AG09309 (cell line): ENCODE measurements around the gene CD9.

Experiments used
- DNase-seq: peaks from one replicate; pipeline ENCODE4 v3.0.0-alpha.2; 2010; ENCODE audit warnings: low read depth
- H3K4me3 ChIP-seq: 2 replicates; pipeline ENCODE4 v1.5.1; 2011; ENCODE audit warnings: mild to moderate bottlenecking, low read depth, low read length, moderate library complexity; ENCODE audit not compliant: control insufficient read depth
- CTCF ChIP-seq: IDR thresholded peaks from 2 replicates; pipeline ENCODE4 v1.5.1; 2011; ENCODE audit warnings: mild to moderate bottlenecking, low read depth, low read length, inconsistent platforms; ENCODE audit not compliant: insufficient read depth, control insufficient read depth; ENCODE audit errors: missing control alignments

Gene CD9

GRCh38 chr12:6222078-6222654 is 22.0 kb downstream of the CD9 start:
- TF ChIP-seq CTCF, result no peak
- no peak overlapping the region for H3K4me3 ChIP-seq
- DNase-seq, result no peak

DNA sequence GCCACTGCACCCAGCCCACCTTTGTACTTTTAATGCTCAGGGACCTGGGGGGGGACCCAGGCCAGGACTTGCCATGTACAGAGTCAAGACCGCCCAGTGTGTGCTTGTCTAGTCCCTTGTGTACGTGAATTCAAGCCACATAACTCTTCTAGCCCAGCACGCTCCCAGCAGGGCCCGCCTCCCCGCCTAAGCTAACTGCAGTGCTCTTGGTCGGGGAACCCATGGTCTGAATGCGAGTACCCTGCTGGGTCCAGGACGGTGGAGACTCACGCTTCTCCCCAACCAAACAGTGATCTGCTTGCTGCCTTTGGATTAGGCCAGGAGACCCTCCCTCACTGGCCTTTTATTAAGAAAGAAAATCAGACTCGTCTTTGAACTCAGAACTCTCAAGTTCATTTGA is 23.3 kb downstream of the CD9 start:
- no peak for TF ChIP-seq CTCF
- no peak for DNase-seq
- H3K4me3 ChIP-seq, result no peak overlapping the region

DNA sequence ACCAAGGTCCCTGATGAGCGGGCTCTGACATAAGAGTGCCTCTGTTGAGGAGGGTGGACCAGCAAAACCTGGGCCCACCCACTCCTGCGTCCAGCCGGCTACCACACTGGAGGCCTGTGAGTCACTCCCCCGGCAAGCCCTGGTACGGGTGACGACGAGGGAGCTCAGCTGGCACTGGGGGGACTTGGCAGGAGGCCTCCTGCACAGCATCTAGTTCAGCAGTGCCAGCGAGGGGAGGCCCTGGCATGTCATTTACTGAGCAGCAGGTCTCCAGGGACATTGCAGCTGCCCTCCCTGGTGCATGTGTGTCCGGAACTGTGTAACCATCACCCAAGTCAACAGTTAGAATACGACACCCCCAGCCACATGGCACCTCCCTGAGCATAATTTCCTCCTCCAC is 24.4 kb downstream of the CD9 start:
- H3K4me3 ChIP-seq, result no peak overlapping the region
- DNase-seq, result no peak
- TF ChIP-seq CTCF, result no peak

- no peak overlapping the region for H3K4me3 ChIP-seq
- DNase-seq, result no peak
- no peak for TF ChIP-seq CTCF
Measured at GRCh38 chr12:6225630-6226001, 25.4 kb downstream of the CD9 start.

DNA sequence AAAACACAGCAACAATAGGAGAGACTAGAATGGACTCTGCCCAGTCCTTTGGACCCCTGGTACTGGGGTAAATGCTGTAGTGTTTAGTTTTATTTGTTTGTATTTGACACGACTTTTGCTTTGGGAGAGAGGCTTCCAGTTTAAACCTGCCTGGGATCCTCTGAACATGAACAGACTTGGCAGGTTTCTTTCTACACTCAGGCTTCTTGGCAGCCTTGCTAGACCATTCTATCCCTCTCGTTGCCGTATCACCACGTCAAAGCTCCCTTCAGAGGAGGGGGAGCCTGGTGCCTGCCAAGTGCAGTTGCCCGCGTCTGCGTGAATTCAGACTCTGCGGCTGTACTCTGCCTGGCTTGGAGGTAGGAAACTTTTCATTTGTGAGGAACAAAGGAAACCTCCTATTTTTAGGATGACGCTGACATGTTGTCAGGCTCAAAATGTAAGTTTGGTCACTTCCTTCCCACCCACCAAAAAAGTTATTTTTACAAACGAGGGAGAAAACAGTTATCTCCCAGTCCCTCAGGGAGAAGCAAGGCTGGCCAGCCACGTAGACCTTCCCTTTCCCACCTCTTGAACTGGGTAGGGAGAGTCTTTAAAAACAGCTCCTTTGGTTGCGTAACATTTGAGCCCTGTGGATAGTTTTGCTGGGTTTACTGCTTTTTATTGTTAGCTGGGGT is 25.9 kb downstream of the CD9 start:
- H3K4me3 ChIP-seq, result no peak overlapping the region
- no peak for DNase-seq
- TF ChIP-seq CTCF, result no peak

DNA sequence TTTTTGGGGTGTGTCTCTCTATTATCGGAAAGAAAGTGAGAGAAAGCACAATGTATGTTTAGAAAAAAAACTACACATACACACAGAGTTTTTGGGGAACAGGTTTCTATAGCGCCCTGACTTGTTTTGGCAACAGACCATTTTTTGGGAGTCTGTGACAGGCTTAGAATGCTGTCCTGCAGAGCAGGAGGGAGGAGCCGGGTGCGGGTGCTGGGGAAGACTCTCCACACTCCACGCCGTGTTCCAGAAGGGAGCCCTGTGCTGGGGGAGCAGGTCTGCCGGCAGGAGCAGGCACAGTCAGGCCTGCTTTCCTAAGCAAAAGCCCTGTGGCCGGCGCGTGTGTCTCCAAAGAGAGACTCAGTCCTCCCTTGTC is 26.5 kb downstream of the CD9 start:
- DNase-seq, result no peak
- H3K4me3 ChIP-seq, result no peak overlapping the region
- TF ChIP-seq CTCF, result no peak
